ENCODE data around the gene PLA2G4A.

The PLA2G4A gene

DNA sequence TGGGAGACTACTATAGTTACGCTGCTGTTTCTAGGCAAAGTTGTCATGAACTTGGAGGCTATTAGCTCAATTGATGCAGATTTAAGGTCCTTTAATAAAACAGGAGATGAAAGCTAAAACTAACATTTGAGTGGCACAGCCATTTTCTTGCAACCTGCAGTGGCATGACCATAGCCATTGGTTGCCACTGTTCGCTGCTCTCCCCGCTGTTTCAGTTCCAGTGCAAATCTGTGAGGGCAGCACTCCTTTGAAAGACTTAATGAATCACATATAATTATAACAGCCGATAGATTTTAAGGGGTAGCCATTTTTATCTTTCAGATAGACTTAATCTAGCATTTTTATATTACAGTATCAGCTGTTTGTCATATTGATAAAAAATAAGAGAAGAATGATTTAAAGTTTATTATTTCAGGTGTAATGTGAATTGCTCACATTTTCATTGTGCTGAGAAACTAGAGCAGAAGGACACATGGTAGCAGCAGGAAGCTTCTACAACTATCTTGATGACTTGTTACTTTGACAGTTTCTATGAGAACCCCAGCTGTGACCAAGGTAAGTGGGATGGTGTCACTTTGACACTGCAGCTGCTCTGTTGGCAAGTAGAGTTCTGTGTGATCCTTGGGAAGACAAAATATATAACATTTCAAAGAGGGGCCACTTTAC is 203.7 kb downstream of the PLA2G4A start:
- Mint-ChIP-seq H3K27me3 (no peaks in the 10 kb centered on the region), H3K4me3 (no peak overlapping the region), H3K27ac (no peak overlapping the region), H3K4me1 (no peaks in the 10 kb centered on the region), H3K9me3 (peaks cover 11 to 23% of the 10 kb centered on the region in 2 donors)
- ATAC-seq, result no peak
- no peak for DNase-seq

DNA sequence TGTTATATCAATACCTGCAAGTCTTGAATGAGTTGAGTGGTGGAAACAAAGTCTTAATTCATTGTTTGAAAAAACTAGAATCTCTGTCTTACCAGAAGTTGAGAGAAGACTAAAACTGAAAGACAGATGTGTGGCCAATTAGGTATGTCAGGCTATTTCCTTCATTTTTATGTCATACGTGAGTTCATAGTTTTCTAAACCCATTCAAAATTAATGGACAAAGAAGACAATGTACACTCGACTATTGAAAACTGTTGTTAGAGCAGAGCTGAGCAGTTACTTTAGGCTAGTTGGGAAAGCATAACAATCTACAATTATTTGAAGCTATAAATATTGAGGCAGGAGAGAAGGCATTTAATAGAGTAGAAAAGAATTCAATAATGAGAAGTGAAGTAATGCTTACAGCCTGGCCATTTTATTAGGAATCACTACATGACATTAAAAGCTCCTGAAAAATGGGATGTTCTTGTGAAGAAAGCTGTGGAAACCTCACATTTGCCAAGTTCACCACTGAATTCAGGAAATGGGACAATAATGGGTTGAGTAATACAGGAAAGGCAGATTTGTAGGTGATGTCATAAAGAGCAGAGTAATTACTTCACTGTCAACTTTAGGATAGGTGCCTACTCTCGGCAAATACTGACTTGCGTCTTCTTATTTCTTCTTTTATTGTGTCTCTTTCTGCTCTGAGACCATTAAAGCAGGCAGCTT is 204.4 kb downstream of the PLA2G4A start:
- Mint-ChIP-seq H3K27me3 (no peaks in the 10 kb centered on the region), H3K4me1 (no peaks in the 10 kb centered on the region), H3K27ac (no peak overlapping the region), H3K9me3 (peaks cover 11 to 16% of the 10 kb centered on the region in 2 donors), H3K4me3 (no peak overlapping the region)
- ATAC-seq (no peak), DNase-seq (no peak)

DNA sequence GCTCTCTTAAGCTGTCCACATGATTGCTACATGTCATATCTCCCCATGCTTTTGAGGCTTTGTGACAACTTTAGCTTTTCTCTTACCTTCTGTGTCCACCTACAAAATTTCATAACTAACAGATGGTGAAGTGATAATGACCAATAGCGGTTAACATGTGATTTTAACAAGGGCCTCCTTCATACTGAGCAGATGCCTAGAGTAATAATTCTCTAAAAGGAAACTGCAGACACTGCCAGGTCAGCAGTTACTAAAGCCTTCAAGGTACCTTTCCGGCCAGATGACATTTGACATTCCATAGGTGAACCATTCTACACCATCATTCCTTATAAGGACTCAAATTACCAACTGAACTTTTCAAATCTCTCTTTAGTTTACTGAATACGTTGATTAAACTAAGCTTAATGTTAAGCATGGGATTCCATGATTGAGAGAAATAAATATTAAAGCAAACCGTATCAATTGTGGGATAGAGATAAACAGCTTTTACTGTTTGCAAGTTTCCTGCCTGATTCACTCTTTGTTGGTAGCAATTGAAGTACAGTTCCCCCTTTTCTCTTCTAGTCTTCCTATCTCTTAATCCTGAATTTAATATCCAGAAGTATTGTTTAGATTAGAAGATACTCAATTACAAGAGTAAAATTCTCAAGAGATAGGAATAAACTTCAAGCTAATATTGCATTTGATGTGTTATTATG is 205.1 kb downstream of the PLA2G4A start:
- Mint-ChIP-seq H3K27ac (no peak overlapping the region), H3K4me1 (no peaks in the 10 kb centered on the region), H3K4me3 (no peak overlapping the region), H3K9me3 (peaks cover 6 to 9% of the 10 kb centered on the region in 2 donors), H3K27me3 (no peaks in the 10 kb centered on the region)
- ATAC-seq (no peak), DNase-seq (no peak)

DNA sequence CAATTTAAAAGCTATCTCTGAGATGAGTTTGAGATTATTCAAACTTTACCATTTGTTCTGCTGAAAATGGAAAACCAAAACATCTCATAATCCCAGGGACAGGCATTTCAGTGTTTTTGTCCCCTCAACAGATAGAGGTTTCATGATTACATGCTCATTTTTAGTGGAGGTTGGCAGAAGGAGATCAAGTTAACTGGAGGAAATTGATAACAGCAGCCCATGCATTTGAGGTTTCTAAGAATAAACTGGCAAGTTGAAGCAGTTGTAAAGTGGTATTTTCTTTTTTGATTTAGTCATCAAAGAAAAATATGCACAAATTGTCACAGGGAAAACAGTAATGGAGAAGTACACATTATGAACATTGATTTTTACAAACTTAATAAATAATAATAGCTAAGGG is 205.8 kb downstream of the PLA2G4A start:
- Mint-ChIP-seq H3K27ac (no peak overlapping the region), H3K4me1 (no peaks in the 10 kb centered on the region), H3K4me3 (no peak overlapping the region), H3K27me3 (no peaks in the 10 kb centered on the region), H3K9me3 (peaks cover 0 to 3% of the 10 kb centered on the region in 2 donors)
- no peak for ATAC-seq
- no peak for DNase-seq

DNA sequence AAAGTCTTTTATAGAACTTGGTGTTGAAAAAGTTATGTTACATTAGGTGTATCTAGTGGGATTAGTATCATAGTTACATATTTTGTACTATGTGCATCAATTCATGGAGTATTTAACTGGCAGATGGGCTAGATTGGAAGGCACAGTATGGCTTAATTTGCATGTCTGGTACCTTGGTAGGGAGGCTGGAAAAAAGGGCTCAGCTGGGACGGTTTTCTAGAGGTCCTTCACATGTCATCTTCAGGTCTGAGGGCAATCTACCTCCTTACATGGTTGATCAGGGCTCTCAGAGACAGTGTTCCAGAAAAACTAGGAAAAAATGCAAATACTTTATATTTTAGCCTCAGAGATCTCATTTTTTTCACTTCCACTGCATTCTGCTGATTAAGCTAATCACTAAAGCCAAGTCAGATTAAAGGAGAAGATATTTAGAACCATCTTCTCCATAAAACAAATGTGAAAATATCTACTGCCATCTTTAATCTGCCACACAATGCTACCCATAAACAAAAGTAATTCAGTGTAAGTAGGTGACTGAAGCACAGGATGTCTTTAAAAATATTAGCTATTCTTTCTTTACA is 209.3 kb downstream of the PLA2G4A start:
- ATAC-seq, result no peak
- no peaks in the 10 kb centered on the region for H3K9me3 Mint-ChIP-seq
- H3K27me3 Mint-ChIP-seq, result no peaks in the 10 kb centered on the region

More for the DNA sequence above, 209.3 kb downstream of the PLA2G4A start:
- DNase-seq, result no peak
- H3K27ac Mint-ChIP-seq, result no peak overlapping the region
- H3K4me3 Mint-ChIP-seq, result no peak overlapping the region
- H3K4me1 Mint-ChIP-seq, result no peaks in the 10 kb centered on the region

Measured in stimulated activated naive CD8-positive, alpha-beta T cell treated with anti-CD3 and anti-CD28 coated beads, Interleukin-15, amount 100 ng/mL, for 72 hours (primary cell).